HEK293 (cell line): ENCODE measurements around the gene SLC4A1AP.

Experiments
- CTCF ChIA-PET: fragments of 350-600 bp; formaldehyde crosslinking; extraction: SDS; loops from one replicate; lab custom pipeline; 2021; ENCODE audit warnings: antibody characterized with exemption; lab: Yijun Ruan, JAX
- POLR2A ChIA-PET: fragments of 300-600 bp; formaldehyde crosslinking; extraction: SDS; loops from one replicate; lab custom pipeline; 2020; ENCODE audit warnings: antibody characterized with exemption, inconsistent platforms; lab: Yijun Ruan, JAX
- H3K27ac ChIP-seq: fragments of 200-500 bp; sonication (Bioruptor generic); 2 replicates; pipeline ENCODE4 v1.5.1; 2014; ENCODE audit warnings: low read depth, low read length, control low read depth, inconsistent platforms; ENCODE audit errors: extremely low read depth
- H3K36me3 ChIP-seq, 2 experiments: fragments of 200-500 bp in 1 of 2; sonication (Bioruptor generic) in 1 of 2; 1 replicate in 1 of 2; 2 replicates in 1 of 2; pipeline ENCODE4 v1.5.1; 2014 to 2017; ENCODE audit warnings: inconsistent platforms in 2 of 2, low read length in 2 of 2; ENCODE audit not compliant: control insufficient read depth in 2 of 2, insufficient read depth in 1 of 2
- H3K4me1 ChIP-seq: fragments of 200-500 bp; sonication (Bioruptor generic); 2 replicates; pipeline ENCODE4 v1.5.1; 2014; ENCODE audit warnings: mild to moderate bottlenecking, low read length, inconsistent platforms; ENCODE audit not compliant: control insufficient read depth, insufficient read depth
- H3K4me3 ChIP-seq: 2 replicates; pipeline ENCODE4 v1.5.1; 2011; ENCODE audit warnings: low read depth, mild to moderate bottlenecking, control low read depth, low read length, moderate library complexity
- H3K9me3 ChIP-seq: fragments of 200-500 bp; sonication (Bioruptor generic); 2 replicates; pipeline ENCODE4 v1.5.1; 2014; ENCODE audit warnings: low read depth, low read length, inconsistent platforms; ENCODE audit not compliant: control insufficient read depth, insufficient read depth
- HOXC10 ChIP-seq: sonication (generic); formaldehyde crosslinking; IDR thresholded peaks from 2 replicates; pipeline ENCODE4 v1.8.1; 2023; ENCODE audit warnings: mild to moderate bottlenecking, missing genetic modification reagents
- OSR2 ChIP-seq: fragments of 450-650 bp; formaldehyde crosslinking; IDR thresholded peaks from 2 replicates; pipeline ENCODE4 v1.5.1; 2016; ENCODE audit warnings: missing biosample characterization, missing genetic modification characterization
- SCRT2 ChIP-seq: fragments of 450-650 bp; formaldehyde crosslinking; IDR thresholded peaks from 2 replicates; pipeline ENCODE4 v1.5.1; 2016; ENCODE audit warnings: missing biosample characterization, missing genetic modification characterization
- SP7 ChIP-seq: fragments of 450-650 bp; formaldehyde crosslinking; IDR thresholded peaks from 2 replicates; pipeline ENCODE4 v1.5.1; 2016; ENCODE audit warnings: missing biosample characterization, missing genetic modification characterization
- TCF7L2 ChIP-seq: IDR thresholded peaks from 2 replicates; pipeline ENCODE4 v1.6.1; 2011; ENCODE audit warnings: low read depth, mild to moderate bottlenecking, inconsistent platforms, low read length, moderate library complexity, borderline replicate concordance
- ZNF2 ChIP-seq: fragments of 450-650 bp; formaldehyde crosslinking; IDR thresholded peaks from 2 replicates; pipeline ENCODE4 v1.5.1; 2016; ENCODE audit warnings: missing biosample characterization, missing genetic modification characterization
- ZNF23 ChIP-seq: fragments of 450-650 bp; formaldehyde crosslinking; IDR thresholded peaks from 2 replicates; pipeline ENCODE4 v1.5.1; 2016; ENCODE audit warnings: missing biosample characterization, missing genetic modification characterization, borderline replicate concordance
- ZNF423 ChIP-seq: fragments of 450-650 bp; formaldehyde crosslinking; IDR thresholded peaks from 2 replicates; pipeline ENCODE4 v1.5.1; 2016; ENCODE audit warnings: missing biosample characterization, missing genetic modification characterization
- ZNF433 ChIP-seq: fragments of 450-650 bp; formaldehyde crosslinking; IDR thresholded peaks from 2 replicates; pipeline ENCODE4 v1.5.1; 2016; ENCODE audit warnings: missing biosample characterization, missing genetic modification characterization, low read depth
- ZNF585B ChIP-seq: fragments of 450-650 bp; formaldehyde crosslinking; IDR thresholded peaks from 2 replicates; pipeline ENCODE4 v1.5.1; 2016; ENCODE audit warnings: missing biosample characterization, missing genetic modification characterization
- ZNF837 ChIP-seq: fragments of 450-650 bp; formaldehyde crosslinking; IDR thresholded peaks from 2 replicates; pipeline ENCODE4 v1.5.1; 2016; ENCODE audit warnings: missing biosample characterization, missing genetic modification characterization
- TF ChIP-seq, protein P1 (sequence below): fragments of 450-650 bp; formaldehyde crosslinking; IDR thresholded peaks from 2 replicates; pipeline ENCODE4 v1.5.1; 2016; ENCODE audit warnings: missing biosample characterization, missing genetic modification characterization
- TF ChIP-seq, protein P2 (sequence below): fragments of 450-650 bp; formaldehyde crosslinking; IDR thresholded peaks from 2 replicates; pipeline ENCODE4; 2016; ENCODE audit warnings: missing biosample characterization, missing genetic modification characterization
- TF ChIP-seq, protein P3 (sequence below): fragments of 450-650 bp; formaldehyde crosslinking; IDR thresholded peaks from 2 replicates; pipeline ENCODE4 v1.5.1; 2017; ENCODE audit warnings: missing biosample characterization, mild to moderate bottlenecking, missing genetic modification characterization, moderate library complexity
- TF ChIP-seq, protein P4 (sequence below): fragments of 450-650 bp; formaldehyde crosslinking; conservative IDR thresholded peaks from 2 replicates; pipeline ENCODE4 v1.5.1; 2016; ENCODE audit warnings: low read depth, missing biosample characterization, missing genetic modification characterization

Gene SLC4A1AP

DNA sequence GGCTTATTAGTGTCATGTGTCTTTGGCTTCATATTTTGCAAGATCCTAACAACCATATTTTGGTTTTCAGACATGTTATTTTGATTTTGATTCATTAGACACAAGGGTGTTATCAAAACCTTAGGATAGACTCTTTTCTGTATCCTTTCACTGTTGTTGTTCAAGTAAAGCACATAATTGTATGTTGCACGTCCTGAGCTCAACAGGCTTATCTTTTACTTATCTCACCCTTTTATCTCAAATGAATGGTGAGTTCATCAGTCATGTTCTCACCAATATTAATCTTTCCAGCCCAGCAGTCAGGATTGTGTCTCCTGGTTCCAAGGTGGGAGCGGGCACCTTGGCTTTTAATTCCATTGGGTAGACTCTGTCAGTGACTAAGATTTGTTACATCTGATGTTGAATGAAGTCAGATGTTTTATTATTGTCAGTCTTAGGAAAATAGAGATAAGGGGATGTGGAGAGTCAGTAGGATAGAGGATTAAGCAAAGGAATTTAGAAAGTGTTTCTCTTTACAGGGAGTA, 22.9 kb upstream of the SLC4A1AP start:
- Histone ChIP-seq H3K27ac (no peak overlapping the region), H3K9me3 (no peaks in the 10 kb centered on the region), H3K4me1 (peaks cover 4% of the 10 kb centered on the region; the same call in 1 of the 2 replicates), H3K4me3 (no peak overlapping the region), H3K36me3 (peaks cover 63 to 68% of the 10 kb centered on the region in 2 experiments)
- ChIA-PET POLR2A (interaction anchor here (1.4 kb wide), 1 partner anchor 8 kb away, joined by 3 read pairs; no protein-coding TSS in a partner anchor), CTCF (interaction anchor here (0.6 to 1.0 kb wide), 4 partner anchors 42 to 288 kb away, joined by 3 read pairs; no protein-coding TSS in a partner anchor)
- peak; percentile 37; the same call in 1 of the 2 replicates for TF ChIP-seq SCRT2
- TF ChIP-seq, protein P1, sequence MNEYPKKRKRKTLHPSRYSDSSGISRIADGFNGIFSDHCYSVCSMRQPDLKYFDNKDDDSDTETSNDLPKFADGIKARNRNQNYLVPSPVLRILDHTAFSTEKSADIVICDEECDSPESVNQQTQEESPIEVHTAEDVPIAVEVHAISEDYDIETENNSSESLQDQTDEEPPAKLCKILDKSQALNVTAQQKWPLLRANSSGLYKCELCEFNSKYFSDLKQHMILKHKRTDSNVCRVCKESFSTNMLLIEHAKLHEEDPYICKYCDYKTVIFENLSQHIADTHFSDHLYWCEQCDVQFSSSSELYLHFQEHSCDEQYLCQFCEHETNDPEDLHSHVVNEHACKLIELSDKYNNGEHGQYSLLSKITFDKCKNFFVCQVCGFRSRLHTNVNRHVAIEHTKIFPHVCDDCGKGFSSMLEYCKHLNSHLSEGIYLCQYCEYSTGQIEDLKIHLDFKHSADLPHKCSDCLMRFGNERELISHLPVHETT (tag by site-specific recombination) = no peak
- TF ChIP-seq ZNF2 (tag by site-specific recombination) = no peak
- TF ChIP-seq SP7 = peak; percentile 95
- TF ChIP-seq, protein P2, sequence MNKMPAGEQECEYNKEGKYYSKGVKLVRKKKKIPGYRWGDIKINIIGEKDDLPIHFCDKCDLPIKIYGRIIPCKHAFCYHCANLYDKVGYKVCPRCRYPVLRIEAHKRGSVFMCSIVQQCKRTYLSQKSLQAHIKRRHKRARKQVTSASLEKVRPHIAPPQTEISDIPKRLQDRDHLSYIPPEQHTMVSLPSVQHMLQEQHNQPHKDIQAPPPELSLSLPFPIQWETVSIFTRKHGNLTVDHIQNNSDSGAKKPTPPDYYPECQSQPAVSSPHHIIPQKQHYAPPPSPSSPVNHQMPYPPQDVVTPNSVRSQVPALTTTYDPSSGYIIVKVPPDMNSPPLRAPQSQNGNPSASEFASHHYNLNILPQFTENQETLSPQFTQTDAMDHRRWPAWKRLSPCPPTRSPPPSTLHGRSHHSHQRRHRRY (tag by site-specific recombination) = no peak
- TF ChIP-seq HOXC10 (CRISPR knock-in tag) = no peak
- no peak for TF ChIP-seq ZNF423 (tag by site-specific recombination)
- no peak for TF ChIP-seq ZNF837 (tag by site-specific recombination)
- TF ChIP-seq ZNF433 (tag by site-specific recombination) = no peak
- TF ChIP-seq, protein P3, sequence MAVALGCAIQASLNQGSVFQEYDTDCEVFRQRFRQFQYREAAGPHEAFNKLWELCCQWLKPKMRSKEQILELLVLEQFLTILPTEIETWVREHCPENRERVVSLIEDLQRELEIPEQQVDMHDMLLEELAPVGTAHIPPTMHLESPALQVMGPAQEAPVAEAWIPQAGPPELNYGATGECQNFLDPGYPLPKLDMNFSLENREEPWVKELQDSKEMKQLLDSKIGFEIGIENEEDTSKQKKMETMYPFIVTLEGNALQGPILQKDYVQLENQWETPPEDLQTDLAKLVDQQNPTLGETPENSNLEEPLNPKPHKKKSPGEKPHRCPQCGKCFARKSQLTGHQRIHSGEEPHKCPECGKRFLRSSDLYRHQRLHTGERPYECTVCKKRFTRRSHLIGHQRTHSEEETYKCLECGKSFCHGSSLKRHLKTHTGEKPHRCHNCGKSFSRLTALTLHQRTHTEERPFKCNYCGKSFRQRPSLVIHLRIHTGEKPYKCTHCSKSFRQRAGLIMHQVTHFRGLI = no peak

DNA sequence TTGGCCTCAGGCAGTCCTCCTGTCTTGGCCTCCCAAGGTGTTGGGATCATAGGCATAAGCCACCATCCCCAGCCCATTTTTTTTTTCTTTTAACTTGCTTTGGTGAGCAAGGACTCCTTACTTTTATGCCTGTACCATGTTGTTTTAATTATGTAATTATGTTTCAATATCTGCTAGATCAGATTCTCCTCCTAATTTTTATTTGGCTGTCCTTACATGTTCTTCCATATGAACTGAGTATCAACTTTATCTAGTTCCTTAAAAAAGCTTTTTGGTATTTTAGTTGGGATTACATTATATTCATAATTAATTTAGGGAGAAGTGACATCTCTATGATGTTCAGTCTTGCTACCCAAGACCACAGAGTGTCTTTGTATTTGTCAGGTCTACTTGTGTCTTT, 18.5 kb upstream of the SLC4A1AP start:
- POLR2A ChIA-PET = no interaction called here
- H3K36me3 ChIP-seq = peaks cover 58 to 70% of the 10 kb centered on the region in 2 experiments
- CTCF ChIA-PET = interaction anchor here (1.7 kb wide), 1 partner anchor 58 kb away, joined by 4 read pairs; no protein-coding TSS in a partner anchor

More for the DNA sequence above, 18.5 kb upstream of the SLC4A1AP start:
- H3K4me3 ChIP-seq = no peak overlapping the region
- H3K4me1 ChIP-seq = peaks cover 4% of the 10 kb centered on the region; the same call in 1 of the 2 replicates
- TF ChIP-seq OSR2 (tag by site-specific recombination) (no peak), ZNF23 (tag by site-specific recombination) (no peak), TCF7L2 (no peak), ZNF585B (tag by site-specific recombination) (no peak)
- TF ChIP-seq, protein P4, sequence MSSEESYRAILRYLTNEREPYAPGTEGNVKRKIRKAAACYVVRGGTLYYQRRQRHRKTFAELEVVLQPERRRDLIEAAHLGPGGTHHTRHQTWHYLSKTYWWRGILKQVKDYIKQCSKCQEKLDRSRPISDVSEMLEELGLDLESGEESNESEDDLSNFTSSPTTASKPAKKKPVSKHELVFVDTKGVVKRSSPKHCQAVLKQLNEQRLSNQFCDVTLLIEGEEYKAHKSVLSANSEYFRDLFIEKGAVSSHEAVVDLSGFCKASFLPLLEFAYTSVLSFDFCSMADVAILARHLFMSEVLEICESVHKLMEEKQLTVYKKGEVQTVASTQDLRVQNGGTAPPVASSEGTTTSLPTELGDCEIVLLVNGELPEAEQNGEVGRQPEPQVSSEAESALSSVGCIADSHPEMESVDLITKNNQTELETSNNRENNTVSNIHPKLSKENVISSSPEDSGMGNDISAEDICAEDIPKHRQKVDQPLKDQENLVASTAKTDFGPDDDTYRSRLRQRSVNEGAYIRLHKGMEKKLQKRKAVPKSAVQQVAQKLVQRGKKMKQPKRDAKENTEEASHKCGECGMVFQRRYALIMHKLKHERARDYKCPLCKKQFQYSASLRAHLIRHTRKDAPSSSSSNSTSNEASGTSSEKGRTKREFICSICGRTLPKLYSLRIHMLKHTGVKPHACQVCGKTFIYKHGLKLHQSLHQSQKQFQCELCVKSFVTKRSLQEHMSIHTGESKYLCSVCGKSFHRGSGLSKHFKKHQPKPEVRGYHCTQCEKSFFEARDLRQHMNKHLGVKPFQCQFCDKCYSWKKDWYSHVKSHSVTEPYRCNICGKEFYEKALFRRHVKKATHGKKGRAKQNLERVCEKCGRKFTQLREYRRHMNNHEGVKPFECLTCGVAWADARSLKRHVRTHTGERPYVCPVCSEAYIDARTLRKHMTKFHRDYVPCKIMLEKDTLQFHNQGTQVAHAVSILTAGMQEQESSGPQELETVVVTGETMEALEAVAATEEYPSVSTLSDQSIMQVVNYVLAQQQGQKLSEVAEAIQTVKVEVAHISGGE = no peak
- H3K27ac ChIP-seq = no peak overlapping the region
- H3K9me3 ChIP-seq = no peaks in the 10 kb centered on the region
